Activated naive CD4-positive, alpha-beta T cell treated with anti-CD3 and anti-CD28 coated beads, Interleukin-2, amount 50 U/mL, for 16 hours (primary cell): Measurements from ENCODE around the gene FRAS1.
"Not testable (repeated sequence)": the region's sequence is repeated elsewhere in the genome, so short reads cannot be mapped to it uniquely, and the experiment has no call there.

Experiments
- DNase-seq: peaks from one replicate; pipeline ENCODE4 v3.0.0-alpha.2; 2020

Gene FRAS1

DNA sequence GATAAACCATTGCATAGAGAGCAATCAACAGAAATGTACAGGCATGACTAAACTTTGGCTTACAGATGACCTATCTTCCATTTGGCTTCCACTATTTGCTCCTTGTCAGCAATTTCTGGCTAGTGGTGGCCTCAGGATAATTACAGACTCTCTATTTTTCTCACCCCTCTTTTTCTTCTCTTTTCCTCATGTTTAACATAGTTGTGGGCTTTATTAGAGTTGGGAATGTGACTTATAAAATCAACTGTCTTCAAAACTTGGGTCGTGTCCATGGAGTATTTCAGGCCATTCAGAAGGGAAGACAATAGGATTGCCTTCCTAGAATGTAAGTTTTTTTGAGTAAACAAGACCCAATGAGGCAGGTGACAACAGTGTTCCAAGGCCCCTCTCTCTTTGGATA, 236.2 kb downstream of the FRAS1 start:
- DNase-seq, result no peak

DNA sequence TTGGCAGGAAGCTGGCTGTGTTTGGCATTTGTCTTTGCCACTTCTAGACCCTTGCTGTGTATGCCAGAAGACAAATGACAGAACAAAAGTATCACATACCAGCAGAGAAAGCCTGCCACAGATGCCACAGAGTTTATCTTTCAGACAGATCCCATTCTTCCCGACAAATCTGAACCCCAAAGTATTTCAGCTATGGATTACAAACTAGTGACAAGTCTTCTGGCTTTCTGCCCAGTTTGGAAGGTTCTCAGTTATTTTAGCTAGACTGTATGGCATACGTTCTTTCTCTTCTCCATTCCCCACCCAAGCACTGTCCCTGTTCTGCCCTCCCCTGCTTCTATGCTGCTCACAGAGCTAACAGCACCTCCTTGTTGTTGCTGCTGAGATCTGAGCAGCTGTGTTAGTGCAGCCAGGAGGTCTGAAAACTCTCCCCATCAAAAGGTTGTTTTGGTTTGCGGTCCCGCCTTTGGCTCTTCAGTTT, 236.7 kb downstream of the FRAS1 start:
- DNase-seq, result no peak

DNA sequence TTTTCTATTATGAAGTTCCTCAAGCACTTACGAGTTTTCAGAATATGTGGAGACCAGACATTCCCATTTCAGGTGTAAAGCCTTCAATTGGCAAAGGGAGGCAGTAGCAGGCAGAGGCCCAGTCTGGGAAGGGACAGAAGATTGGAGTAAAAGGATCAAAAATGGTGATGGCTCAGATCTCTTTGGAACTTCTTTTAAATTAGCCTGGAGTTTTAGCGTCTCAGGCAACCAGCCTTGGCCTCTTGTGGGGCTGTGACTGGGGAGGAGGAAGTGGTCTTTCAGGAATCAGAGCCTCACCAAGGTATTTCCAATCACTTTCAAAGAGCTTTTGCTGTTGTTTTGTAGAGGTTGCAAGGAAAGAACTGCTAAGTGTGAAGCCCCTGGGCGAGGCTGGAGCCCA, 239.1 kb downstream of the FRAS1 start:
- no peak for DNase-seq

DNA sequence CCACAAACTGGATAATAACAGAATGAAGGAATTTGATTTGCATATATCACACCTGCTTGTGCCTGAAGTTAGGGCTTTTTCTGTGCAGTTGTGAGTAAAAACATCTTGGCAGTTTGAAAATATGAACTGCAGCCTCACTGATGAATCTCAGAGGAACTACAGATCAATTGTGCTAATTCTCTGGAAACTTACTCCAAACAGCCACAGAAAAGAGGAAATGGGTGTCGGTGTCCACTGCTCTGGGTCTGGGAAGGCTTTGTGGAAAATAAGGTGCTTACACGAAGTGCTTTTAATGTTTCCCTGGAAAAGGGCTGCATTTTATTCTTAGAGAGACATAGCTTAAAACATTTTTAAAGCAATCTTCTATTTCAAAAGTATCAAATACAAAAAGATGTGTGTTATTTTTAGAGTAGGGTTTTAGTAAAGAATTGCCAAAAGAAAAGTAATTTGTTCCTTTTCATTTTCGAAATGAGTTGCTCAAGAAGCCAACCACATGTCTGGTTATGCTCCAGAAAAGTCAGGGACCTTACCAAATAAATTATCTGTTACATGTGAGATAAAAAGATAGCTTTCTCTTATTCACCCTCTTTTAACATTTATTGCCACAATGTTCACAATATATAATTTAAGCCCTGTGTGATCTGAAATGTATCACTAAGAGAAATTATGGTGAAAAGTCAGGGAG, 240.1 kb downstream of the FRAS1 start:
- no peak for DNase-seq

DNA sequence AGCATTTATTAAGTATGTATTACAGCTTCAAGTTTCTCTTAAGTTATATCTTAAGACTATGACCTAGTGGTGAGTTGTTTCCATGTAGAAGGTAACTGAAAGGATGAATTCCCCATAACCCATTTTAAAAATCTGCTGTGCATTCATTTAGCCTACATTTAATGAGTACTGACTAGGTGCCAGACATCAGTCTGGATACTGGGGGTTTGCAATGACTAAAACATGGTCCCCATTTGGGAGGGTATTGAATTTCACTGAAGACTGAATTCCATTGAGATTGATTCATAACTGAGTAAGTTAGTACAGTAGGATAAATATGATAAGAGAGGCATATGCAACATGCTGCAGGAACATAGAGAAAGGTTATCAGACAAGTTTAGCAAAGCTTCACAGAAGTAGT, 241.5 kb downstream of the FRAS1 start:
- DNase-seq, result no peak

DNA sequence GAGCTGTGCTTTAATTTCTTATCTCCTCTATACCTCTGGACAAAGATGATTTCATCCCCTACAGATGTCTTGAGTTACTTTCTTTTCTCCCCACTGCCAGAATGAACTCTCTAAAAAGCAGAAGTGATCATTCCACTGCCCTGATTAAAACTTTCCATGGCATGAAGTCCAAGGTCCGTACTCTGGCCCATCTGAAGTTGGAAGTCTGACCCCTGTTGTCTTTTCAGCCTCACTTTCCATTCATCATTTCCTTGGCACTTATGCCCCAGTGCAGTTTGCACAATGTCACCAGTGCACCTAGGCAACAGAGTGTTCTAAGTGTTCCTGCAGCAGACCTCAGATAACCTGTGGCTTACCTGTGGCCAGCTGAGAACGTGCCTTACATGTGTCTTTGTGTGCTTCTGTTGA, 242.4 kb downstream of the FRAS1 start:
- no peak for DNase-seq

DNA sequence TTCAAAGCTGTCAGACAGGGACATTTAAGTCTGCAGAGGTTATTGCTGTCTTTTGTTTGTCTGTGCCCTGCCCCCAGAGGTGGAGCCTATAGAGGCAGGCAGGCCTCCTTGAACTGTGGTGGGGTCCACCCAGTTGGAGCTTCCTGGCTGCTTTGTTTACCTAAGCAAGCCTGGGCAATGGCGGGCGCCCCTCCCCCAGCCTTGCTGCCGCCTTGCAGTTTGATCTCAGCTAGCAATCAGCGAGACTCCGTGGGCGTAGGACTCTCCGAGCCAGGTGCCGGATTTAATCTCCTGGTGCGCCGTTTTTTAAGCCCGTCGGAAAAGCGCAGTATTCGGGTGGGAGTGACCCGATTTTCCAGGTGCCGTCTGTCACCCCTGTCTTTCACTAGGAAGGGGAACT, 250.1 kb downstream of the FRAS1 start:
- not testable (repeated sequence) for DNase-seq

DNA sequence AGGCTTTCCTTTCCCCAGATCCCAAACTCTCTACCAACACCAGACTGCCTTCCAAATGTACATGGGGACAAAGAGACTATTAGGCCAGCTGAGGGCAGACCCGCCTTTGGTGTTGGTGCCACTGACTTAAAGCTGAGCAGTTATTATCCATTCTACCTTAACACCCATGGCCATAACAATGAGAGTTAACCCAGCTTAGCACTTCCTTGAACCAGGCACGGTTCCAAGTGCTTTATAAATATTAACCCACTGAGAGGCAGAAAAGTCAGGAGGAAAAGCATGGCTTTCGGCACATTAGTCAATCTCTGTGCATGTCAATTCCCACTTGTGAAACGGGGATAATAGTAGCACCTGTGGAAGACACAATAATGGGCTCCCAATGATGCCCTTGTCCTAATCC, 251.4 kb downstream of the FRAS1 start:
- no peak for DNase-seq

DNA sequence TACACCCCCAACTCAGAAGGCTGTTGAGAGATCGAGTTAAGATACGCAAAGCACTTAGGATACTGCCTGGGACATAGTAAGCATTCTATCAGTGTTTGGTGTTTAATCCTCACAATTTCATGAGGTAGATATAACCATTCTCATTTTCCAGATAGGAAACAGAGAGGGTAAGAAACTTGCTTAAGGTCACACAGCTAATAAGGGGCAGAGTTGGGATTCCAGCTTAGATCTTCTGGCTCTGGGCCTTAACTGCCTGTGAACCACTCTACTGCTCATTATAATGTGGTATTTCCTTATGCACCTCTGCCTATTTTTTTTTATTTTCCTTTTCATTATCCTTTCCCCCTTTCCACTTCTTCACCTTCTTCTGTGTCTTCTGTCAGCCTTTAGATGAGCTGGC, 252.2 kb downstream of the FRAS1 start:
- DNase-seq, result no peak

DNA sequence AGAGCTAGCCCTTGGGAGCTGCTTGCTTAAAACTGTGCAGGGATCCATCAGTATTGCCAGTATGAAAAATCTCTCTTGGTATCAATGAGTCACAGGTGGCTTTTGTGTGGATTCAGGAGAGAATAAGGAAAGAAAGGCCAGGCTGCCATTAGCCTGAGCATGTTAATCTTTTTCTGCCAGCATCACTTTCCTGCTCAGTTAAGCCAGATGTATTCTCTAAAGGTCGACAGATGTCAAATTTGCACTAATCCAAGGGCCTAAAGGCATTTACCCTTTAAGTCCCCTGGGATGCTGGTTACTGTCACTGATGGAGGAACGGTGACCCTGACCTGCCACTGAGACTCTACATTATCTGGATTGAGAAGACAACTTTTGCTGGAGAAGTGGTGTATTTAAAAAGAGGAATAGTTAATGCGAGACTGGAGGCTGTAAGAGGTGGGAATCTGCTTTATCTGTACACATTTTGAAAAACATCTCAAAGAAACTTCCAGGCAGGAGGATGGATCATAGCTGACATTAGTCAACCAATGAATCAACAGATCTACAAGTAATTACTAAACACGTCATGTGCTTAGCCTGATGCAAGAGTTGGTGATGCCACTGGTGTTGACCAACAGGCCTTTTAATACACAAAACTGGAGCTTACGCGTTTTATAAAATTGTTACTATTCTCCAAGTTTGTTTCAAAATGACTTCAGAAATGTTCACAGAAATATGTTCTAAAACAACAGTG, 253.1 kb downstream of the FRAS1 start:
- no peak for DNase-seq

DNA sequence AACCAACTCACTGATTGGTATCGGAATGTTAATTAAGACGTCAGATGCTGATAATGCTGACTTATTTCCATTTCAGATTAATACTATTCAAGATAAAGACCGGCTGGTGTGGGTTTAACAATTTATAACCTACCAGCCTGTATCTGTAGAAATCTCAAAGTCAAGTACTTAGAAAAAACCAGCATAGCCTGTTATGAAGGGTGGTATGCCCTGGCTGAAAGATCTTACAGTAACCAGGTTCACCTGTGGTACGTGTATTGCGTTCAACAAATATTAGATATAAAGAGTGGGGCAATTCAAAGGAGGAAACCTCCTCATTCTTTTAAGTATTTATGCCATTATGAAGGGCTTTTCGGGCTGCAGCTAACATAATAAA, 253.6 kb downstream of the FRAS1 start:
- DNase-seq, result no peak

DNA sequence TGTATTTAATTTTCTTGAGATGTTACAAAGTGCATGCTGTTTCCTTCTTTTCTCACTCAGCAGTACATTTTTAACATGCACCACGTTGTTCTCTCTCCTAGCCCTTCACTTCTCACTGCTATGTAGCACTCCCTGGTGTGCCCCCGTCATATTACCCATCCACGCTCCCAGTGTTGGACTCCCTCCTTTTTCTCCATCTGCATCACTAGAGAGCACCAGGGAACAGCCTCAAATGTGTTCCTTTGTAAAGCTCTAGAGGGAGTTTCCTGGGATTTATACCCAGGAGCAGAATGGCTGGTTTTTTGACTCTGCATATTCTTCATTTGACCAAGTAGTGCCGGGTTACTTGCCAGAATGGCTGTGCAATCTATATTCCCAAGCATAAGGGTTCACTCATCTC, 254.2 kb downstream of the FRAS1 start:
- no peak for DNase-seq

DNA sequence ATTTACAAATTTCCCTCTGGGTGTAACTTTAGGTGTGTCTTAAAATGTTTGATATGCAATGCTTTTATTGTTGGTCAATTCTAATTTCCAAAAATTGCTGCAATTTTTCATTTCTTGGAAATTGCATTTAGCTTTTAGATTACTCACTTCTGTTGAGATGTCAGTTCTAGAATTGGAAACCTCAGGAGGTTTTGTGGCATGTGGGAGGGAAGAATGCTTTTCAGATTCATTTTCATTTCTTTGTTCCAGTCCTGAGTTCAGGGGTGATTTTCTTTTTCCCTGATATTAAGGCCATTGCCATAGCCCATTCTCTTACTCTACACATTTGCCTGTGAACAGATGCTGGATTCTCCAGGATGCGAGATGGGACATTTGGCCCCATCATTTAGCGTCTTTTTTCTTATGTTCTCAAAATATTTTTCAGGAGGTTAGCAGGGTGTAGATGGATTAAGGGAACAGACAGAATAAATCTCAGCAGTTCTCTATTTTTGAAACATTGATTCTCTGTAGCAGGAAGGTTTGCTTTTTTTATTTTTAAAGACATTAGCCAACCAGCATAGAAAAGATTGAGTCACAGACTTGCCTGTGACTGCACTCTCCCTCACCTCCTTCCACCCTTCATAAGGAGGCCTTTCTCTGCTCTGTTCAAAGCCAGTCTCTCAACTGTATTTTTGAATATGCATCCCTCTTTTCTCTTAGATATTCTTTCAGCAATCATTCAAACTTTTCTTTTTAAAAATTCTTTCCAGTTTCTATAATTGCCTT, 256.0 kb downstream of the FRAS1 start:
- DNase-seq, result no peak

DNA sequence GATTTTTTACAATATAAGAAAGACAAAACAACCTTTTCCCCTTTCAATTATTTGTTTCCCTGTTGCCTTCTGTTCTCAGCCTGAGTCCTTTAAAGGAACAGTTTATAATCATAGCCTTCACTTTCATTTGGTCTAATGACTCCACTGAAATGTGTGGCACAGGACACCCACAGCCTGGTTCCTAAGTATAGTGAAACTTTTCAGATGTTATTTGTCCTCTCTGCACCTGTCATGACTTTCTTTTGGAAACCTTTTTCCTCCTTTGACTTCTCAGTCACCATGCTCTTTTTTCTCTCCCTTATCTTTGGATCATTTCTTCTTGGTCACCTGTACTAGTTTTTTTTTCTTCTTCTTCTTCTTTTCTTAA, 256.6 kb downstream of the FRAS1 start:
- no peak for DNase-seq

DNA sequence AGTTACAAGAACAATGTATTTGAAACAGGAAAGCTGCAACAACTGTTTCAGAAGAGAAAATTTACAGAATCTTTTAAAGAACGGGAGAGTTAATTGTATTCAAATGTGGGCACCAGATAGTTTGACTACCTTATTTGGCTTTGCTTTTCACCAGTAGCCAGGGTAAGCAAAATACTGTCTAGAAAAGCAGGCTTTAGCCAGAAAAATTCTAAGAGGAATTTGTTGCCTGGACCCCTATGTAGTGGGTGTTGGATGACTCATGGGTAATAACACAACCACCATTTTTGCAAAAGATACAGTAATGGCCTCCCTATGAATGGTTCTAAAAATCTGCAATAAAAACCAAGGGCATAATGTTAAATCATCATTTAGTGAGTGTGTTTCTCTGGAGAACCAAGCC, 261.0 kb downstream of the FRAS1 start:
- DNase-seq, result no peak

DNA sequence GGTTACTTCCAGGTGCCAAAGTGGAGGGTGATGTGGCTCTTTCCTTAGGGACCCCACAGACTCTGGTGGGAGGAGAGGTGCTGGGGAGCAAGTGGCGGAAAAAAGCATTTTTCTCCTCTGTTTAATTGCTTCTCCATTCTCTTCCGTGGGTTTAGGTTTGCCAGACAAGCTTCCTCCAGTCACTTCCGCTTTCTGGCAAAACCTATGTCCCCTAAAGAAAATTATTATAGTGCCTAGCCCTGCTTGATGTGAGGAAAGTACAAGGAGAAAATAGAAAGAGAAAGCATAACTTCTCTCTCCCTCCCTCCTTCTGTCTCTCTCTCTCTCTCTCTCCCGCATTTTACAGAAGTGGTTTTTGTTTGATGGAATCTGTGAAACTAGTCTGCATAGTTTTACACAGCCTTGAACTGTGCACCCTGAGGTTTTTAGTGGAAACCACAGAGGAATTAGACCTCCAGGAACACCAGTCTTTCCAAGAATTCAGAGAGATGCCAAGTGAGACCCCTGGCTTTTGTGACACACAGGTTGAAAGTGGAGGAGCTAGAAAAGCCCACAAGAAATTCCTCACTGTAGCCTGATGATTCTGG, 263.3 kb downstream of the FRAS1 start:
- DNase-seq, result no peak

DNA sequence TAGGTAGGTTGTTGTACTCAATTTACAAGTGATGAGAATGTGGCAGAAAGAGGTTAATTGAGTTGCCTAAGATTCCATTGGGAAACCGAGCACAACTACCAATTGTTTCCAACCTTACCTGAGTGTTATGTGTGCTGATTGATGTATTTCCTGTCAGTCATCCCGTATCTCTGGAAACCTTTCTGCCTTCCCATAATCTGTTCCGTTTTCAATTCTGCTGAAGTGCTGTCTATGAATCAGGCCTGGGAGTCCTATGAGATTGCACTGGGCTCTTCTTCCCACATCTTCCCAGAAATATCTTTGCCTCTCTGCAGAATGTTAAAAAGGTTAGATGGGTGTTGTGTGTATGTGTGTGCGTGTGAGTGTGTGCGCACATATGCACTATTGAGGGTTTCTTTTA, 264.9 kb downstream of the FRAS1 start:
- no peak for DNase-seq

DNA sequence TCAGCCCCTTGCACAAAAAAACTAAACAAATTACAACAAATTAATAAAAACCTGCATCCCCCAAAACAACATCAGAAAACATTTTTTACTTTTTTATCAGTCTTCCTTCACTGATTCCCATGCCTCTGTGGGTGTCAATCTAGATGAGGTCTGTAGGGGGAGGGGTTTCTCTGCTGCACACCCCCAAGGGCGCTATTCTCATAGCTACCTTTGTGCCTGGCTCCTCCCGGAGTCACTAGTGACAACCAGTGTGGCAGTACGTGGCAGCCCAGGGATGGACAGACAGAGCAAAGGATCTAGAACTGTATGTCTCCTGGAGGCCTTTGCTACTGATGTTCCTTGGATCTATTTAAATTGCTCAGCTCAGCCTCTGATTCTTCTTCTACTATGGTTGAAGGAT, 266.3 kb downstream of the FRAS1 start:
- no peak for DNase-seq

DNA sequence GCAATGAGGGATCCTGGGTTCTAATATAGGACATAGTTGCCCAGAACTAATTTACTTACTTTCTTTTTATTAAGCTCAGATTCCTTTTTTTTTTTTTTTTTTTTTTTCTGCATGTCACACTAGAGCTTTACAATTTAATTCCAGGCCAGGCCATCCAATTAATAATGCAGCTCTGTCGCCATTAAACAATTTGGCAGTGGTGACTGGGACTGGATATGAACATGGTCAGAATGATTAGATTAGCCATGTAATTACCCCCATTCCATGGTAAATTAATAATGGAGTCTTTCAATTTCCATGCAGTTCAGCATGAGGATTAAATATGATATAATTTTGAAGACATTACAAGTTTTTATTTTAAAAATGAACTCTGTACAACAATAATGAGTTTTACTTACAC, 267.5 kb downstream of the FRAS1 start:
- DNase-seq, result no peak

DNA sequence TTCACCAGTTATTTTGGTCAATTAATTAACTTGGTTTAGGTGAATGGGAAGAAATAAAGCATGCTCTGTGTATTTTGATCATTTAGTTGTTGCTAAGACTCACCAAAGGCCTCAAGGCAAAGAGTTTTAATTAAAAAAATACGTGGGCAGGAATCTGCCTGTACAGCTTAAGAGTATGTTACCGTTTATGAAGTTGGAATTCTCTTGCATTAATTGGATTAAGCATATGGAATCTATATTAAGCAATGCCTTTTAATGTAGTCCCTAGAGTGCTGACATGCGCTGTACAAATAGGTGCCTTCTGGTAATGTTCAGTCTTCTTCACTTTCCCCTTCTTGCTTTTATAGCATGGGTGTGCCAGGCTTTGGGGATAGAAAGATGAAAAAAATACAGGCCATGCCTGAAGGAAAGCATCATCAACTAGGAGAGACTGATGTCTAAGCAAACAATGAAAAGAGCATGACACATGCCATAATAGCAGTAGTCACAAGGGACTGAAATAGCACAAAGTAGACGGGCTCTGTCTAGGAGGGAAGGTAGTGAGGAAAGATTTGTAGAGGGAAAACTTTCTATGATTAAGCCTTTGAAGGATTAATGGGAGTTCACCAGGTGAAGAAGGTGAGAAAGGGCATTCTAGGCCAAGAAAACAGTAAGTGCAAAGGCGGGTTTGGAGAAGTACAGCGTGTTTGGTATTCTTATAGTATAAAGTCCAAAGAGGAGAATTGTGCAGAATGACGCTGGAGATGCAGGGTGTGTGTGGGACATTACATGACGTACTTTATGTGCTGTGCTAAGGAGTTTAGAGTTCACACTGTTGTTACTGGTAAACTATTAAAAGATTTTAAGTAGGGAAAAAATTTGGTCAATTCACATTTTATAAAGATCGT, 268.4 kb downstream of the FRAS1 start:
- DNase-seq, result no peak

DNA sequence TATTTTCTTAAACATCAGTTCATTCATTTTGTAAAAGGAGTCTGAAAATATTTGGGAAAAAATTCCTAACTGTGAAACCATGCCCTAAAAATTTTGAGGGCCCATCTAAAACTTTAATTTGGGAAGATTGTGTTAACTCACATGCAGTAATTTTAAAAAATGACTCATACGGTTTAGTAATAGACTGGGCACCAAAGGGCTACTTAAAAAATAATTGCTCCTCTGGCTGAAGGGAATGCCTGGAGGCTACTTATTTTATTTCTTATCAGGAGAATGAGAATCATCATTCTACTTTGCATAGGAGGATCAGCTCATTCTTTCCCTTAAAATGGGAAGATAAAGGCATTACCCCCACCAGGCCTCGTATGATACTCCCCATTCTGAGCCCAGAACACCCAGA, 271.5 kb downstream of the FRAS1 start:
- not testable (repeated sequence) for DNase-seq

DNA sequence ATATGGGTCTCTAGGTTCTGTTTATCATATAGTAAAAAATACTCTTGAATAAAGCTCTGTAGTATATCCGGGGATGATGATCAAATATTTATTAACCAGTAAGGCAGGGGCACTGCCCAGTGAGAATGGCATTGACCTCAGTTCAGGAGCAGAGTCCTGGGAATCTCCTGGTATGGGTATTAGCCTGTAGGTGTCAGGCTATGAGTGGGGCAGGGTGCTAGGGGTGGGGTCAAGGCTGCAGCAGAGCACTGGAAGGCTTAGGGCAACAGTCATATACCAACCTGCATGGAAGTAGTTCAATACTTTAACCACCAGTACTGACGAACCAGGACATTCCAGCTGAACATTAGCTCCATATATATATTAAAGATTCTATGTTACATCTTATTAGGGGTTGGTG, 274.1 kb downstream of the FRAS1 start:
- DNase-seq, result no peak

DNA sequence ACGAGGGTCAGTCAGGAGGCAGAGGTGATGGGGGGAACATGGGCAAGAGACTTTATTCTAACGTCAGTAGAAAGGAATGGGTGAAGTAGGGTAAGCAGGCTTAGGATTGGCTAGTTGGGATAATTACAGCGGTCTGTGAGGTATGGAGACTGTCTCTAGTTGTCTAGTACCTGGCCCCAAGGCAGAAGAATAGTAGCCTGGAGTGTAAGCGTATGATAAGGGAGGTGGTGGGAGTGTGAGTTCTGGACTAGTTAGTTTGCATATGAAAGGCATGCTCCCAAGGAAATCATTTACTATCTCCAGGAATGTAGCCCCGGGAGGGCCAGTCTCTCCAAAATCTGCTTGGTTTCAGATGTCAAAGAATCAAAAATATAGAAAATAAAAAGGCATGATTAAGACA, 274.8 kb downstream of the FRAS1 start:
- DNase-seq, result no peak
